Measurements from ENCODE around the gene ATP8B3. TPM values are rescaled to one million over a fixed set of nuclear protein-coding genes. Genes with fewer than 3 reads are reported as not detected.

The ATP8B3 gene
- polyA plus RNA-seq, 2 of the 4 experiments (the other 2 are of a cell fraction): 2.7 to 3.9 TPM

- no peak for DNase-seq (ENCODE audit: low read depth in 1 of 2, low spot score in 1 of 2)
- FAIRE-seq: no peak
- H3K4me1 ChIP-seq: peaks cover 13% of the 10 kb centered on the region
- peak overlapping the region; percentile 81 for H3K4me3 ChIP-seq
- no peak for ATAC-seq
- TF ChIP-seq SREBF2 (IDR thresholded peaks at IDR 0.05) (no peak), CTCF (IDR thresholded peaks at IDR 0.05) (peak; percentile 13; the same call in 1 of the 3 replicates)
- peak overlapping the region; percentile 92 to 96; a peak in 5 of 6 replicates for H3K27ac ChIP-seq
- POLR2A ChIA-PET: no interaction called here
- WGBS (ENCODE audit: missing lambda C conversion rate): 65% methylated on average over 19 of the region's 21 CpGs
- CTCF ChIA-PET: interaction anchor here (0.5 to 3.7 kb wide), 8 partner anchors 10 to 267 kb away, joined by 3 to 29 read pairs (median 6); no protein-coding TSS in a partner anchor
- peak overlapping the region; percentile 100 for H3K4me2 ChIP-seq
- no peaks in the 10 kb centered on the region for H3K9me3 ChIP-seq
Measured at GRCh38 chr19:1813192-1814182, 1.4 kb upstream of the ATP8B3 start.

- Histone ChIP-seq H3K27ac (peak overlapping the region; percentile 92 to 96), H3K4me1 (peaks cover 13% of the 10 kb centered on the region), H3K4me3 (peak overlapping the region; percentile 81), H3K9me3 (no peaks in the 10 kb centered on the region), H3K4me2 (peak overlapping the region; percentile 100)
- ATAC-seq: peak; percentile 79 to 91
- ChIA-PET CTCF (interaction anchor here (1.2 to 3.7 kb wide), 6 partner anchors 15 to 266 kb away, joined by 5 to 29 read pairs (median 10); no protein-coding TSS in a partner anchor), POLR2A (no interaction called here)
- DNase-seq (ENCODE audit: low read depth in 1 of 2, low spot score in 1 of 2): peak; percentile 88 to 97
- under 1% methylated on average over 12 of the region's 47 CpGs for WGBS (ENCODE audit: missing lambda C conversion rate)
- FAIRE-seq: no peak
- TF ChIP-seq RNF2 (IDR thresholded peaks at IDR 0.05; ENCODE audit: borderline replicate concordance, low read depth) (no peak), CHD2 (IDR thresholded peaks at IDR 0.05; ENCODE audit: low read length, partially characterized antibody) (no peak), RFX5 (IDR thresholded peaks at IDR 0.05) (no peak), RAD21 (conservative IDR thresholded peaks at IDR 0.05 in 1 of 2, IDR thresholded peaks at IDR 0.05 in 1 of 2) (peak; percentile 75 to 78), JUNB (IDR thresholded peaks at IDR 0.05) (no peak), JUN (IDR thresholded peaks at IDR 0.05) (peak in 1 of 2 experiments; percentile 28; a peak in 1 of 5 replicates), NFE2L2 (conservative IDR thresholded peaks at IDR 0.05; ENCODE audit: low read length) (no peak), HOXB5 (CRISPR knock-in tag; IDR thresholded peaks at IDR 0.05) (no peak), ZSCAN20 (CRISPR knock-in tag; IDR thresholded peaks at IDR 0.05) (no peak), SMC3 (IDR thresholded peaks at IDR 0.05) (peak; percentile 48), PHF8 (IDR thresholded peaks at IDR 0.05; ENCODE audit: borderline replicate concordance, low read depth) (no peak), POLR2AphosphoS2 (conservative IDR thresholded peaks at IDR 0.05; ENCODE audit: low read length) (no peak), MAFK (IDR thresholded peaks at IDR 0.05; ENCODE audit: partially characterized antibody) (no peak), HOXA7 (CRISPR knock-in tag; IDR thresholded peaks at IDR 0.05) (no peak), MAZ (IDR thresholded peaks at IDR 0.05; ENCODE audit: borderline replicate concordance, low read depth, low read length) (no peak; the same call in 1 of the 2 replicates), HEYL (CRISPR knock-in tag; IDR thresholded peaks at IDR 0.05) (no peak), SREBF2 (IDR thresholded peaks at IDR 0.05) (no peak), MYC (IDR thresholded peaks at IDR 0.05; ENCODE audit: borderline replicate concordance, low read length) (0 out of 2 replicates have a peak, but pooled peaks have one; percentile 21), E2F6 (IDR thresholded peaks at IDR 0.05; ENCODE audit: borderline replicate concordance, low read depth) (no peak), FOSL2 (IDR thresholded peaks at IDR 0.05) (no peak), FOSL2 (CRISPR knock-in tag; IDR thresholded peaks at IDR 0.05) (no peak), HOXB13 (CRISPR knock-in tag; IDR thresholded peaks at IDR 0.05; ENCODE audit: low read depth) (no peak), CEBPB (IDR thresholded peaks at IDR 0.05) (no peak), GATA3 (IDR thresholded peaks at IDR 0.05; ENCODE audit: borderline replicate concordance) (no peak), FOXS1 (CRISPR knock-in tag; IDR thresholded peaks at IDR 0.05) (no peak)
- TF ChIP-seq, protein P1, sequence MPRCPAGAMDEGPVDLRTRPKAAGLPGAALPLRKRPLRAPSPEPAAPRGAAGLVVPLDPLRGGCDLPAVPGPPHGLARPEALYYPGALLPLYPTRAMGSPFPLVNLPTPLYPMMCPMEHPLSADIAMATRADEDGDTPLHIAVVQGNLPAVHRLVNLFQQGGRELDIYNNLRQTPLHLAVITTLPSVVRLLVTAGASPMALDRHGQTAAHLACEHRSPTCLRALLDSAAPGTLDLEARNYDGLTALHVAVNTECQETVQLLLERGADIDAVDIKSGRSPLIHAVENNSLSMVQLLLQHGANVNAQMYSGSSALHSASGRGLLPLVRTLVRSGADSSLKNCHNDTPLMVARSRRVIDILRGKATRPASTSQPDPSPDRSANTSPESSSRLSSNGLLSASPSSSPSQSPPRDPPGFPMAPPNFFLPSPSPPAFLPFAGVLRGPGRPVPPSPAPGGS (IDR thresholded peaks at IDR 0.05): no peak
- TF ChIP-seq, protein P2, sequence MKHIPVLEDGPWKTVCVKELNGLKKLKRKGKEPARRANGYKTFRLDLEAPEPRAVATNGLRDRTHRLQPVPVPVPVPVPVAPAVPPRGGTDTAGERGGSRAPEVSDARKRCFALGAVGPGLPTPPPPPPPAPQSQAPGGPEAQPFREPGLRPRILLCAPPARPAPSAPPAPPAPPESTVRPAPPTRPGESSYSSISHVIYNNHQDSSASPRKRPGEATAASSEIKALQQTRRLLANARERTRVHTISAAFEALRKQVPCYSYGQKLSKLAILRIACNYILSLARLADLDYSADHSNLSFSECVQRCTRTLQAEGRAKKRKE (CRISPR knock-in tag; IDR thresholded peaks at IDR 0.05; ENCODE audit: low read depth): no peak
Measured at GRCh38 chr19:1812426-1813191, 533 bp upstream of the ATP8B3 start.
